ENCODE data around the gene SLC22A23.
"Not testable (repeated sequence)": the region's sequence is repeated elsewhere in the genome, so short reads cannot be mapped to it uniquely, and the experiment has no call there.

SLC22A23 gene

DNA sequence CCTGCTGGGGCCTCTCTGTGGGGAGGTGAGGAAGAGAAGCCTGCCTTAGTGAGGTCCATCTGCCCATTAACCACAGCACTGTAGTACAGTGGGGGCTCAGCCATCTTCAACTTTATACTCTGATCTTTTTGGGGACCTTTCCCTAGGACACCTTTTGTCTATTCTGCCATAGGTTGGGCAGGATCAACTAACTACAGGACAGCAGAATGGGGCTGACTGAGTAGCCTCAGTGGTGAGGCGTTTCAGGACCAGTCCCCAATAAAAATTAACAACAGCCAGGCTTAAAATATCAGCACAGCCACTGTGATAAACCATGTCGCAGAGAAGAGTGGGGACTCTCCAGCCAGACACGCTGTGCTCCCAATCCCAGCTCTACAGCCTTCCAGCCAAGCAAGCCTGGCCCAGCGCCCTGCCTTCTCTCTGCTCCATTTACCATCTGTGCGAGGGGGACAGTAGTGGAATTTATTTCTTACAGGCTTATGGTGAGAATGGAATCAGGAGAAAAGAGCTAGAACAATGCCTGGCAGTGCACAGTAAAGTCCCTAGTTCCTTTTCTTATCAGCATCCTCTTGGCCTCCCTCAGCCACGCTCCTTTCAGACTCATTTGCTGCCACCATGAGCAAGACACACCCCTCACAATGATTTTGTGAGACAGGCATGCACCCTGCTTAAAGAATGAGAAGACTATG is 75.5 kb downstream of the SLC22A23 start:
- no peaks in the 10 kb centered on the region for H3F3A ChIP-seq (ENCODE audit: control insufficient read depth, insufficient read depth)
- no peaks in the 10 kb centered on the region for H4K20me1 ChIP-seq (ENCODE audit: control insufficient read depth, insufficient read depth, low read depth, low read length)
- no peak overlapping the region for H3K4me3 ChIP-seq (ENCODE audit: low read length)
- H3K79me2 ChIP-seq (ENCODE audit: control insufficient read depth, low read length) = no peaks in the 10 kb centered on the region
- no peaks in the 10 kb centered on the region for H3K36me3 ChIP-seq (ENCODE audit: control insufficient read depth, low read length)
- H3K27me3 ChIP-seq (ENCODE audit: control insufficient read depth, low read length) = peaks cover 29% of the 10 kb centered on the region
- TF ChIP-seq, protein P1, sequence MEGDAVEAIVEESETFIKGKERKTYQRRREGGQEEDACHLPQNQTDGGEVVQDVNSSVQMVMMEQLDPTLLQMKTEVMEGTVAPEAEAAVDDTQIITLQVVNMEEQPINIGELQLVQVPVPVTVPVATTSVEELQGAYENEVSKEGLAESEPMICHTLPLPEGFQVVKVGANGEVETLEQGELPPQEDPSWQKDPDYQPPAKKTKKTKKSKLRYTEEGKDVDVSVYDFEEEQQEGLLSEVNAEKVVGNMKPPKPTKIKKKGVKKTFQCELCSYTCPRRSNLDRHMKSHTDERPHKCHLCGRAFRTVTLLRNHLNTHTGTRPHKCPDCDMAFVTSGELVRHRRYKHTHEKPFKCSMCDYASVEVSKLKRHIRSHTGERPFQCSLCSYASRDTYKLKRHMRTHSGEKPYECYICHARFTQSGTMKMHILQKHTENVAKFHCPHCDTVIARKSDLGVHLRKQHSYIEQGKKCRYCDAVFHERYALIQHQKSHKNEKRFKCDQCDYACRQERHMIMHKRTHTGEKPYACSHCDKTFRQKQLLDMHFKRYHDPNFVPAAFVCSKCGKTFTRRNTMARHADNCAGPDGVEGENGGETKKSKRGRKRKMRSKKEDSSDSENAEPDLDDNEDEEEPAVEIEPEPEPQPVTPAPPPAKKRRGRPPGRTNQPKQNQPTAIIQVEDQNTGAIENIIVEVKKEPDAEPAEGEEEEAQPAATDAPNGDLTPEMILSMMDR (IDR thresholded peaks at IDR 0.05; ENCODE audit: low read depth, low read length, poor library complexity, severe bottlenecking) = no peak
- no peak for TF ChIP-seq EZH2phosphoT487 (IDR thresholded peaks at IDR 0.05; ENCODE audit: borderline replicate concordance, low read length)
- no peaks in the 10 kb centered on the region for H3K9me3 ChIP-seq (ENCODE audit: control insufficient read depth, insufficient read depth, low read length)
- no peak overlapping the region for H3K27ac ChIP-seq (ENCODE audit: low read depth, low read length)
- no peaks in the 10 kb centered on the region for H3K4me1 ChIP-seq (ENCODE audit: control insufficient read depth, low read length)
- no peaks in the 10 kb centered on the region for H3K9me2 ChIP-seq (replicated peaks; ENCODE audit: control insufficient read depth, low read length)
- no peak overlapping the region for H3K4me2 ChIP-seq (ENCODE audit: low read length)

DNA sequence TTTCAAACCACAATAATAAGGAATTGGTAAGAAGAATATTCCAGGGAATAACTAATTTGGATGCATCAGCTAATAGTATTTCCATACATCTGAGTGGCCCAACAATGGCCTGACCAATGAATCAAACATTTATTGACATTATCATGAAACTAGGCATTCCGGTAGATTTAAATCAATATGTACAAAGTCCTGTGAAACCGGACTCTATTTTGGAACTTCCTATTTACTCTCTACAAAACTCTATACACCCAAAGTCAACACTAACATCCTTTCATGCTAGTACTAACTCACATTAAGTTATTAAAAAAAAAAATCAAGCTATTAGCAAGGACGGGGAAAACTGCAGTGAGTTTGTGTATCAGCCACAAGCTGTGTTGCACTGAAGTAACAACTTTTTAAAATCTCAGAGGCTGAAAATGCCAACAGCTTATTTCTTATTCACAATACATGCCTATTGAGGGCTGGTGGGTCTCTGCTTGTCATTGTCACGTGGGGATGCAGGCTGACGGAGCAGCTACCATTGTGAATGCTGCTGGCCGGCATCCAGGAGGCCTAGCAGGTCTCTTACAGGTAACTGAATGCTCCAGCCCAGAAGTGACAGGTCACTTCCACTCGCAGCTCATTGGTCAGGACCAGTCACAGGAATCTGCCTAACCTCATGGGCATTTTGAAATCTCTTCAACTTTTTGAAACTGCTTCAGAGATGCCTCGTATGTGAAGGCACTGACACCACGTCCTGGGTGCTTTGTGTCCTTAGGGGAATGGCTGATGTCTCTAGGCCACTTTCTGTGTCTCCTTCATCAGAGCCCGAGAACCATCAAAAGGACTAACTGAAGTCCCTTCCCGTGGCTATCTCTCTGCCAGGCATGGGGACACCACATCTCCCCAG is 76.3 kb downstream of the SLC22A23 start:
- TF ChIP-seq, protein P1 (IDR thresholded peaks at IDR 0.05; ENCODE audit: low read depth, low read length, poor library complexity, severe bottlenecking) = no peak
- no peak for TF ChIP-seq EZH2phosphoT487 (IDR thresholded peaks at IDR 0.05; ENCODE audit: borderline replicate concordance, low read length)
- H3K9me3 ChIP-seq (ENCODE audit: control insufficient read depth, insufficient read depth, low read length) = no peaks in the 10 kb centered on the region
- H3K27me3 ChIP-seq (ENCODE audit: control insufficient read depth, low read length) = peaks cover 26% of the 10 kb centered on the region
- H3K36me3 ChIP-seq (ENCODE audit: control insufficient read depth, low read length) = no peaks in the 10 kb centered on the region
- H3K27ac ChIP-seq (ENCODE audit: low read depth, low read length) = no peak overlapping the region
- no peaks in the 10 kb centered on the region for H3K9me2 ChIP-seq (replicated peaks; ENCODE audit: control insufficient read depth, low read length)
- no peaks in the 10 kb centered on the region for H3K4me1 ChIP-seq (ENCODE audit: control insufficient read depth, low read length)
- H3K4me3 ChIP-seq (ENCODE audit: low read length) = no peak overlapping the region
- H4K20me1 ChIP-seq (ENCODE audit: control insufficient read depth, insufficient read depth, low read depth, low read length) = no peaks in the 10 kb centered on the region
- no peak overlapping the region for H3K4me2 ChIP-seq (ENCODE audit: low read length)
- no peaks in the 10 kb centered on the region for H3K79me2 ChIP-seq (ENCODE audit: control insufficient read depth, low read length)
- H3F3A ChIP-seq (ENCODE audit: control insufficient read depth, insufficient read depth) = no peaks in the 10 kb centered on the region

DNA sequence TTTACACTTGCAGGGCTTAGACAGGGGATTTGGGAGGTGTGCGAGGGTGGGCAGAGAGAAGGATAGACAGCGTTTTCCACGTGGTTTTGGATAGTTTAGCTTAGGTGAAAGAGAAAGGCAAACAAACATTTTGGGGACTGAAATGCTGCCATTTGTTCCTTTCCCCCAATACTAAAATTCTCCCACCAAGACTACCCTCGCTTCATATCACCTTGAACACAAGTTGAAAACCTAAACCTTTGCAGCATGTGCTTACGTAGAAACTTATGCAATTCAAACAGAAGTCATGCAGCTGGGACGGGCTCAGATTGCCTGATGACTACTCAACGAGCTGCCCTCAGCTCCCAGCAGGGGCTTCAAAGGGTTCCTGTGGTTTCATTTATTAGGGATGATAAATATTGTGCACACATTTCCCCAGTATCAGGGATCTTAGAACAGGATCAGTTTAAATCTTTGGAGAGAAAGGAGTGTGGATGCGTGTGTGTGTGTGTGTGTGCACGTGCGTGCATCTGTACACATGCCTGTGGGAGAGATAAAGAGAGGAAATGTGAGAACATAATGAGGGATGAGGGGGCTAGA is 77.3 kb downstream of the SLC22A23 start:
- Histone ChIP-seq H3K4me3 (ENCODE audit: low read length) (no peak overlapping the region), H4K20me1 (ENCODE audit: control insufficient read depth, insufficient read depth, low read depth, low read length) (no peaks in the 10 kb centered on the region), H3K4me1 (ENCODE audit: control insufficient read depth, low read length) (no peaks in the 10 kb centered on the region), H3K4me2 (ENCODE audit: low read length) (no peak overlapping the region), H3K27me3 (ENCODE audit: control insufficient read depth, low read length) (peaks cover 30% of the 10 kb centered on the region), H3K9me2 (replicated peaks; ENCODE audit: control insufficient read depth, low read length) (no peaks in the 10 kb centered on the region), H3K79me2 (ENCODE audit: control insufficient read depth, low read length) (no peaks in the 10 kb centered on the region), H3K9me3 (ENCODE audit: control insufficient read depth, insufficient read depth, low read length) (no peaks in the 10 kb centered on the region), H3K27ac (ENCODE audit: low read depth, low read length) (no peak overlapping the region), H3K36me3 (ENCODE audit: control insufficient read depth, low read length) (no peaks in the 10 kb centered on the region), H3F3A (ENCODE audit: control insufficient read depth, insufficient read depth) (no peaks in the 10 kb centered on the region)
- no peak for TF ChIP-seq EZH2phosphoT487 (IDR thresholded peaks at IDR 0.05; ENCODE audit: borderline replicate concordance, low read length)
- TF ChIP-seq, protein P1 (IDR thresholded peaks at IDR 0.05; ENCODE audit: low read depth, low read length, poor library complexity, severe bottlenecking) = no peak

DNA sequence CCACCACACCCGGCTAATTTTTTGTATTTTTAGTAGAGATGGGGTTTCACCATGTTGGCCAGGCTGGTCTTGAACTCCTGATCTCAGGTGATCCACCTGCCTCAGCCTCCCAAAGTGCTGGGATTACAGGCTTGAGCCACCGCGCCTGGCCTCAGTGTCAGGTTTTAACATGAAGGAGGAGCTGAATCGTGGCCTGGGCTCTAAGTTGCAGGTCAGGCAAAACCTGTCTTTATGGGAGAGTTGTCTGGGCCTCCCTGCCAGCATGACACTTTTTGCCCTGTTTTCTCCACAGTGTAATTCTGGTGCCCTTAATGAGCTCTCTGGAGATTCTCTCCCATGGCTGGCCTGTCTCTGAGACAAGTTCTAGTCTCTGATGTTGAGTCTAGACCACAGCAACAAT is 78.0 kb downstream of the SLC22A23 start:
- H3K9me3 ChIP-seq (ENCODE audit: control insufficient read depth, insufficient read depth, low read length); H3K9me2 ChIP-seq (replicated peaks; ENCODE audit: control insufficient read depth, low read length); H4K20me1 ChIP-seq (ENCODE audit: control insufficient read depth, insufficient read depth, low read depth, low read length); H3K4me2 ChIP-seq (ENCODE audit: low read length); H3K27ac ChIP-seq (ENCODE audit: low read depth, low read length); H3K79me2 ChIP-seq (ENCODE audit: control insufficient read depth, low read length); H3K4me1 ChIP-seq (ENCODE audit: control insufficient read depth, low read length); H3F3A ChIP-seq (ENCODE audit: control insufficient read depth, insufficient read depth); H3K4me3 ChIP-seq (ENCODE audit: low read length); H3K36me3 ChIP-seq (ENCODE audit: control insufficient read depth, low read length): not testable (repeated sequence)
- peaks cover 31% of the 10 kb centered on the region for H3K27me3 ChIP-seq (ENCODE audit: control insufficient read depth, low read length)

DNA sequence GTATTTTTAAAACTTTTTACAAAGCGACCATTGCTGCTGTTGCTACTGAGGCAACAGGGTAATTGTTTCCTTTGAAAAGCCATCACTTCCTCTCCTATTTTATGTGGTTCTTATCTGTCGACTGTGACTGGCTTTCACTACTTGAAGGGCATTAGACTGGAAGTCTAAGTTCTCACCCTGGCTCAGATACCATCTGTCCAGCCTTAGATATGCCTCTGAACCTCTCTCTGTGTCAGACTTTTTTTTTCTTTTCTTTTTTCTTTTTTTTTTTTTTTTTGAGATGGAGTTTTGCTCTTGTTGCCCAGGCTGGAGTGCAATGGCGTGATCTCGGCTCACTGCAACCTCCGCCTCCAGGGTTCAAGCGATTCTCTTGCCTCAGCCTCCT is 78.5 kb downstream of the SLC22A23 start:
- H3F3A ChIP-seq (ENCODE audit: control insufficient read depth, insufficient read depth); H3K79me2 ChIP-seq (ENCODE audit: control insufficient read depth, low read length); H4K20me1 ChIP-seq (ENCODE audit: control insufficient read depth, insufficient read depth, low read depth, low read length); H3K27ac ChIP-seq (ENCODE audit: low read depth, low read length); H3K9me3 ChIP-seq (ENCODE audit: control insufficient read depth, insufficient read depth, low read length); H3K4me3 ChIP-seq (ENCODE audit: low read length); H3K9me2 ChIP-seq (replicated peaks; ENCODE audit: control insufficient read depth, low read length); H3K4me2 ChIP-seq (ENCODE audit: low read length); H3K36me3 ChIP-seq (ENCODE audit: control insufficient read depth, low read length); H3K4me1 ChIP-seq (ENCODE audit: control insufficient read depth, low read length): not testable (repeated sequence)
- peaks cover 27% of the 10 kb centered on the region for H3K27me3 ChIP-seq (ENCODE audit: control insufficient read depth, low read length)

Data from DOHH2 (cell line).